NCI-H1930 (cell line): ENCODE results near the gene PSENEN.

Source experiments
- DNase-seq, 2 experiments: peaks; one replicate each; lab custom pipeline; 2025; lab: John Stamatoyannopoulos, UW

PSENEN gene

DNA sequence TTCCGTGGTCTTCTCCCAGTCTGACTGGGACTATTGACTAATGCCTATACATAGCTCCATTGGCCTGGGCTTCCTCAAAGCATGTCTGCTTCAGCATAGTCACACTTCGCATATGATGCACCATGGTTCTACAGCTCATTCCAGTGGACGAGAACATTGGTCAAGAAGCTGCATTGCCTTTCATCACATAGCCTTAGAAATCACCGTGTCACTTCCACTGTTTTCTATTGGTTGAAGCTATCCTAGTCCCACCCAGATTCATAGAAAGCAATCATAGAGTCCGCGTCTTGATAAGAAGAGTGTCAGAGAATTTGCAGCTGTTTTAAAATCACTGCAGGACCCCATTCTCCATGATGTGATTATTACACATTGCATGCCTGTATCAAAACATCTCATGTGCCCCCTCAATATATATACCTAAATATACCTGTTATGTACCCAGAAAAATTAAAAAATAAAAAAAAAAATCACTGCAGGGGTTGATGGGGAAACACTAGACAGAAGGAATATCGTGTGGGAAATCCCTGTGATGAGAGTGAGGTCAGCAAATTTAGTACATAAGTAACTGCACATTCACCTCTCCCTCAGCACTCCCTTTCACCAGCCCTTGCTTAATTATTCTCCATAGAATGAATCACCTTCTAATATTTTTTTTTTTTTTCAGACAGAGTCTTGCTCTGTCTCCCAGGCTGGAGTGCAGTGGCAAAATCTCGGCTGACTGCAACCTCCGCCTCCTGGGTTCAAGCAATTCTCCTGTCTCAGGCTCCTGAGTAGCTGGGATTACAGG, 27.8 kb downstream of the PSENEN start:
- no peak for DNase-seq

DNA sequence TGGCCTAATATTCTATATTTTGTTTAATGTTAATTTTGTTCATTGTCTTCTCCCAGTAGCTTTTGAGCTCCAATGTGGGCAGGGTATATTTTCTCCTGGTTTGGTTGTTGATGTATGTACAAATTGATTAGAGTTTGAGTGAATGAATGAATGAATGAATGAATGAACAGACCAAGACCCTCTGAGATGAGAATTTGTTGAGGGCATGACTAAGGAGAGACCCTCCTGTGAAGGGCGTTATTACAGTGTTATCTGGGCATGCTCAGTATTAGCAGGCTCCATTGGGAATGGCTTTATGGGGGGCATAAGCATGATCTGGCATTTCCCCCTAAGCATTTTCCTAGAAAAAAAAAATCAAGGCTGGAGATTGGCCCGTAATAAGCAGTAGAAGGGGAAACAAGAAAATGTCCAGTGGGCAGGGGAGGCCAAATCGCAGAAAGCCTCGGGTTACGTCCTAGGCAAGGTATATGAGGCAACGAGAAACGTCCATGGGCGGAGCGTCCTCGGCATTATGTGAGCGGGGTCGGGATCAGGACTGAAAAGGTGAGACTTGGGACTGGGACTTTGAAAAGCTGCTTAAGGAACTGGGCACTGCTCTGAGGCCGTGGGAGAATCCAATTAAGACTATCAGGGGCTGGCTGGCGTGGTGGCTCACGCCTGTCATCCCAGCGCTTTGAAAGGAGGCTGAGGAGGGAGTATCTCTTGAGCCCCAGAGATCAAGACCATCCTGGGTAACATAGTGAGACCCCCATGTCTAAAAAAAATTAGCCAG, 29.0 kb downstream of the PSENEN start:
- DNase-seq = no peak

GRCh38 chr19:35775046-35775297, 29.5 kb downstream of the PSENEN start:
- no peak for DNase-seq

GRCh38 chr19:35775298-35776101, 30.0 kb downstream of the PSENEN start, which contains the start of gene ARHGAP33:
TSS of gene ARHGAP33 (plus strand) at chr19:35775564. CDS start at chr19:35775659, 95 bp downstream.
- peak; percentile 99 for DNase-seq

DNA sequence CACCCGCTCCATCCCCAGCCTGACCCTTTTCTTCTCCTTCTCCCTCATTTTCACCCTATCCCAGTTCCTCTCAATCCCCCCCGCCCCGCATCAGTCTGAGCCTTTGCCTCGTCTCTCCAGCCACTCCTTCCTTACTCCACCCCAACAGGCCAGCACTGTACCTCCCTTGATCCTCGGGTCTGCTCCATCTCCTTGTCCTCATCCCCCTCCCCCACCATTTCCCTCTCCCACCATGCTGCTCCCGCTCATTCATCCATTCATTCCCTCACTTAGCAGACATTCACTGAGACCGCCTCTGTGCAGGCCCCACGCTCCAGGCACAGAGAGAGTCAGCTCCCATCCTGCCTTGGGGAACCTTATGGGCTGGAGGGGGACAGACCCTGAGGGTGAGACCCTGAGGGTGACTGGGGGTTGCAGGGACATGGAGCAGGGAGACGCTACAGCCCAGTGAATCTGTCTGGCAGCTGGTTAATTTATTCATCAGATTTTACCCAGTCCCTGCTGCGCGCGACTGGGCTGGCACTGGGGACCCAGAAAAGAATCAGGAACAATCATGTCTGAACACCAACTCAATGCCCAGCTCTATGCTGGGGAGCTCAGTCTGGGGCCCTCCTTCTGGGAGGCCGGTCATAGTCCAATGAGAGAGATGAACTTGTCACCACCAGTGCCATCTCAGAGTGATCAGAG, 30.8 kb downstream of the PSENEN start:
- DNase-seq = no peak

GRCh38 chr19:35777086-35777841, 31.8 kb downstream of the PSENEN start:
- no peak for DNase-seq

DNA sequence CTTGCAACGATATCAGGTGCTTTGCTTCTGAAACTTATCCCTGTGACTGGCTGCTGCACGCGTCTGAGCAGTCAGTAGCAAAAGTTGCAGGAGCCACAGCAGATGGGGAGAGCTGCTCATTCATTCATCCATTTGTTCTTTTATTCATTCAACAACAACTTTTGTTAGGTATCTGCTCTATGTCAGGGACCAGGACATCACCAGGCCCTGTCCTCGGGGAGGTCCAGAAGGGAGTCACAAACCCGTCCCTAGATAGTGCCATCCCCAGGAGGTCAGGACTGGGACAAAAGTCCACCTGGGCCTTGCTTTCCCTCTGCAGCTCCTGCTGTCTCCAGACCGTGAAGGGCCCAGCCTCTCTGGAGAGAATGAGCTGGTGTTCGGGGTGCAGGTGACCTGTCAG, 32.5 kb downstream of the PSENEN start:
- no peak for DNase-seq

- DNase-seq = no peak
These were observed 33.6 kb downstream of the PSENEN start for GRCh38 chr19:35779033-35779432.

DNA sequence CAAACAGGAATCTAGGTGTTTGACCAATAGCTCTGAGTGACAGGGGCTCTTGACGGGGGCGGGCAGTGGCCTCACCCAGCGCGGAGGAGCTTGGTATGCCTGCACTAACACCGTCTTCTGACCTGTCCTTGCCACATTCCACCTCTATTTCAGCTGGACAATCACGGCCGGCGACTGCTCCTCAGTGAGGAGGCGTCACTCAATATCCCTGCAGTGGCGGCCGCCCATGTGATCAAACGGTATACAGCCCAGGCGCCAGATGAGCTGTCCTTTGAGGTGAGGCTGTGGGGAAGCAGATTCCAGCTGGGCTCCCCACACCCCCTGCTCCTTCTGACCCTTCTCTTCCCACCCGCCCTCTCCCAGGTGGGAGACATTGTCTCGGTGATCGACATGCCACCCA, 34.6 kb downstream of the PSENEN start:
- no peak for DNase-seq

DNA sequence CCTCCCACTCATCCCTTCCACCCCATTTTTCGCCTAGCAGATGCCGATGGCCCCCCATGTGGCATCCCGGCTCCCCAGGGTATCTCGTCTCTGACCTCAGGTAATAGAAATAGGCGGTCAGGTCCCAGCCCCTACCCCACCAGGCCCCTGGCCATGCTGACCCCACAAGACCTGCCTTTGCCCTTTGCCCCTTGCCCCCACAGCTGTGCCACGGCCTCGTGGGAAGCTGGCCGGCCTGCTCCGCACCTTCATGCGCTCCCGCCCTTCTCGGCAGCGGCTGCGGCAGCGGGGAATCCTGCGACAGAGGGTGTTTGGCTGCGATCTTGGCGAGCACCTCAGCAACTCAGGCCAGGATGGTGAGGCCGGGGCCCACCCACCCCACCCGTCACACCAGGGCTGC, 35.3 kb downstream of the PSENEN start:
- no peak for DNase-seq

GRCh38 chr19:35781650-35782049, 36.2 kb downstream of the PSENEN start:
- DNase-seq = no peak

DNA sequence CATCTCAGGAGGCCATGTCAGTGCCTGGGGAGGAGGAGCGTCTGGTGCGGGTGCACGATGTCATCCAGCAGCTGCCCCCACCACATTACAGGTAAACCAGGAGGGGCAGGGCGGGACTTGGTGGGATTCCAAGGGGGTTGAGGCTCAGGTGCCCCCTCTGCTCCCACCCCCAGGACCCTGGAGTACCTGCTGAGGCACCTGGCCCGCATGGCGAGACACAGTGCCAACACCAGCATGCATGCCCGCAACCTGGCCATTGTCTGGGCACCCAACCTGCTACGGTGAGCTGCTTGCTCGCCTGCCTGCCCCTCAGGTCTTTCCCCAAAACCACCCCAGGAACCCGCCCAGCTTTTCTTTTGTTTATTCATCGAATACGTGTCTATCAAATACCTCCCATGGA, 37.1 kb downstream of the PSENEN start:
- no peak for DNase-seq

GRCh38 chr19:35783469-35784434, 38.3 kb downstream of the PSENEN start:
- DNase-seq = no peak

GRCh38 chr19:35784503-35785338, 39.3 kb downstream of the PSENEN start:
- DNase-seq = no peak

DNA sequence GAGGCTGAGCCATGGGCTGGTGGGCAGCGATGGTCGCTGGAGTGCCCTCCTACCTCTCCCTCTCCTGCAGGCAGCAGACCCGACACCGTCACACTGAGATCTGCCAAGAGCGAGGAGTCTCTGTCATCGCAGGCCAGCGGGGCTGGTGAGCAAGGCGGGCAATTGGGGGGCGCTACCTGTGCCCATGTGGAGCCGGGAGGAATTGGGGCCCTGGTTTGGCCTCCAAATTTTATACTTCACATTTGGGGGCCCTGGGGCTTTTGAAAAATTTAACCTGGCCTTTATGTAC, 39.8 kb downstream of the PSENEN start:
- DNase-seq = no peak

DNA sequence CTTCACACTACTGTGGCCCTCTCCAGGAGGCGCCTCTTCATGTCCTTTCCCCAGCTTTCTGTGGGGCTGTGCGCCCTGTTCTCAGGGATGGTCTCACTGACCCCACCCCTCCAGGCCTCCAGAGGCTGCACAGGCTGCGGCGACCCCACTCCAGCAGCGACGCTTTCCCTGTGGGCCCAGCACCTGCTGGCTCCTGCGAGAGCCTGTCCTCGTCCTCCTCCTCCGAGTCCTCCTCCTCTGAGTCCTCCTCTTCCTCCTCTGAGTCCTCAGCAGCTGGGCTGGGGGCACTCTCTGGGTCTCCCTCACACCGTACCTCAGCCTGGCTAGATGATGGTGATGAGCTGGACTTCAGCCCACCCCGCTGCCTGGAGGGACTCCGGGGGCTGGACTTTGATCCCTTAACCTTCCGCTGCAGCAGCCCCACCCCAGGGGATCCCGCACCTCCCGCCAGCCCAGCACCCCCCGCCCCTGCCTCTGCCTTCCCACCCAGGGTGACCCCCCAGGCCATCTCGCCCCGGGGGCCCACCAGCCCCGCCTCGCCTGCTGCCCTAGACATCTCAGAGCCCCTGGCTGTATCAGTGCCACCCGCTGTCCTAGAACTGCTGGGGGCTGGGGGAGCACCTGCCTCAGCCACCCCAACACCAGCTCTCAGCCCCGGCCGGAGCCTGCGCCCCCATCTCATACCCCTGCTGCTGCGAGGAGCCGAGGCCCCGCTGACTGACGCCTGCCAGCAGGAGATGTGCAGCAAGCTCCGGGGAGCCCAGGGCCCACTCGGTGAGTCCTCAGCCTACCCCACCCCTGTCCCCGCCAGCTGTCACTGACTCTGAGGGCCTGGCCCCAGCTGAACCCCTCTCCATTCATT, 41.1 kb downstream of the PSENEN start:
- DNase-seq = no peak

DNA sequence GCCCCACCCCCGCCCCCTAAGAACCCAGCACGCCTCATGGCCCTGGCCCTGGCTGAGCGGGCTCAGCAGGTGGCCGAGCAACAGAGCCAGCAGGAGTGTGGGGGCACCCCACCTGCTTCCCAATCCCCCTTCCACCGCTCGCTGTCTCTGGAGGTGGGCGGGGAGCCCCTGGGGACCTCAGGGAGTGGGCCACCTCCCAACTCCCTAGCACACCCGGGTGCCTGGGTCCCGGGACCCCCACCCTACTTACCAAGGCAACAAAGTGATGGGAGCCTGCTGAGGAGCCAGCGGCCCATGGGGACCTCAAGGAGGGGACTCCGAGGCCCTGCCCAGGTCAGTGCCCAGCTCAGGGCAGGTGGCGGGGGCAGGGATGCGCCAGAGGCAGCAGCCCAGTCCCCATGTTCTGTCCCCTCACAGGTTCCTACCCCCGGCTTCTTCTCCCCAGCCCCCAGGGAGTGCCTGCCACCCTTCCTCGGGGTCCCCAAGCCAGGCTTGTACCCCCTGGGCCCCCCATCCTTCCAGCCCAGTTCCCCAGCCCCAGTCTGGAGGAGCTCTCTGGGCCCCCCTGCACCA, 41.9 kb downstream of the PSENEN start:
- DNase-seq = no peak
